Kidney (tissue), 14 donors: ENCODE measurements around the gene EEIG2. TPM values are rescaled to one million over a fixed set of nuclear protein-coding genes. Genes with fewer than 3 reads are reported as not detected.

Source experiments
- DNase-seq, 5 donors: peaks; one replicate each; pipeline ENCODE4 v3.0.0-alpha.2; 2013 to 2020
- FAIRE-seq: peaks from 2 replicates; lab custom pipeline; 2012; peaks lifted over from hg19 to GRCh38; lab: Jason Lieb, UNC
- H3K27ac ChIP-seq, 2 donors: one replicate each; pipeline ENCODE4 v1.7.0; 2013; ENCODE audit warnings: low read depth in 2 of 2, low read length in 2 of 2, inconsistent platforms in 1 of 2
- H3K27me3 ChIP-seq: one replicate; pipeline ENCODE4 v1.7.1; 2013; ENCODE audit warnings: low read length, inconsistent platforms; ENCODE audit not compliant: control insufficient read depth, insufficient read depth
- H3K36me3 ChIP-seq, 3 donors: one replicate each; pipeline versions ENCODE4 v1.7.0 to v1.7.1; 2013; ENCODE audit warnings: low read length in 3 of 3, control low read depth in 1 of 3, inconsistent platforms in 1 of 3; ENCODE audit not compliant: insufficient read depth in 3 of 3, control insufficient read depth in 2 of 3
- H3K4me1 ChIP-seq, 3 donors: one replicate each; pipeline versions ENCODE4 v1.7.0 to v1.7.1; 2013; ENCODE audit warnings: low read length in 3 of 3, inconsistent platforms in 1 of 3, low read depth in 1 of 3; ENCODE audit not compliant: control insufficient read depth in 2 of 3, insufficient read depth in 2 of 3
- H3K4me3 ChIP-seq, 3 donors: one replicate each; pipeline versions ENCODE4 v1.7.0 to v1.8.1; 2013; ENCODE audit warnings: low read length in 3 of 3, control low read depth in 1 of 3, inconsistent platforms in 1 of 3
- H3K9ac ChIP-seq, 3 donors: one replicate each; pipeline versions ENCODE4 v1.7.0 to v1.7.1; 2013; ENCODE audit warnings: low read length in 3 of 3, control low read depth in 1 of 3, inconsistent platforms in 1 of 3
- H3K9me3 ChIP-seq, 3 donors: one replicate each; pipeline versions ENCODE4 v1.7.0 to v1.7.1; 2013; ENCODE audit warnings: low read length in 3 of 3, control low read depth in 1 of 3, inconsistent platforms in 1 of 3; ENCODE audit not compliant: control insufficient read depth in 2 of 3, insufficient read depth in 1 of 3
- CTCF ChIP-seq: IDR thresholded peaks from 3 replicates; pipeline ENCODE4 v1.5.1; 2012; ENCODE audit warnings: mild to moderate bottlenecking, moderate library complexity, borderline replicate concordance; ENCODE audit not compliant: insufficient read depth; ENCODE audit errors: extremely low read depth
- intact Hi-C: fragments of 100-400 bp; cut with DNase I; formaldehyde crosslinking; loops from one replicate; pipeline ENCODE4 v1.11.1; 2022
- polyA plus RNA-seq: library from polyadenylated mRNA; stranded (reverse); fragments of 350-450 nt; fragmentation: Illumina TruSeq; extraction: RNeasy Lipid Tissue Mini Kit (QIAGEN cat#74804); gene quantifications from one replicate; pipeline ENCODE4 v1.2.3, GENCODE V29; 2014; ENCODE audit warnings: low read depth, low replicate concordance; ENCODE audit not compliant: insufficient read depth
- total RNA-seq: library from RNA; stranded (reverse); fragmentation: NEBNext Ultra II Directional; extraction: Animal tissue kit (Norgen Biotek cat#: 25700); gene quantifications from one replicate; pipeline ENCODE4 v1.2.1, GENCODE V29; 2021
- donor health status: control.
- donor health status: control.
- donor health status: control.
- donor health status: control.
- donor health status: control.
- donor health status: DM: yes; HTN: yes; CAD: no.
- donor health status: Normal renal cell carcinoma (clear cell type).

EEIG2 gene
- total and polyA plus RNA-seq, 2 donors from 2014 or later: 1.7 to 8.3 TPM

GRCh38 chr1:108563808-108564207 lies 3.9 kb downstream of the EEIG2 start:
- FAIRE-seq (no peak), DNase-seq (no peak)
- H3K4me1 ChIP-seq: peaks cover 0 to 4% (median 4%) of the 10 kb centered on the region in 3 donors
- H3K9me3 ChIP-seq: no peaks in the 10 kb centered on the region
- H3K4me3 ChIP-seq: no peak overlapping the region
- no peaks in the 10 kb centered on the region for H3K27me3 ChIP-seq
- no peaks in the 10 kb centered on the region for H3K36me3 ChIP-seq
- H3K9ac ChIP-seq: no peak overlapping the region
- H3K27ac ChIP-seq: no peak overlapping the region
- intact Hi-C loops: no loop called here
- no peak for TF ChIP-seq CTCF

- Histone ChIP-seq H3K4me1 (peaks cover 0 to 4% (median 4%) of the 10 kb centered on the region in 3 donors), H3K36me3 (no peaks in the 10 kb centered on the region), H3K4me3 (no peak overlapping the region), H3K27me3 (no peaks in the 10 kb centered on the region), H3K9ac (no peak overlapping the region), H3K27ac (no peak overlapping the region), H3K9me3 (no peaks in the 10 kb centered on the region)
- no peak for FAIRE-seq
- no peak for TF ChIP-seq CTCF
- no peak for DNase-seq
- intact Hi-C loops: no loop called here
Measured at GRCh38 chr1:108565081-108565480, 5.2 kb downstream of the EEIG2 start.

GRCh38 chr1:108565512-108565911 lies 5.6 kb downstream of the EEIG2 start:
- H3K9me3 ChIP-seq: no peaks in the 10 kb centered on the region

More at GRCh38 chr1:108565512-108565911, 5.6 kb downstream of the EEIG2 start:
- H3K9ac ChIP-seq: no peak overlapping the region
- H3K27me3 ChIP-seq: no peaks in the 10 kb centered on the region
- no peaks in the 10 kb centered on the region for H3K36me3 ChIP-seq
- H3K4me3 ChIP-seq: no peak overlapping the region
- H3K27ac ChIP-seq: no peak overlapping the region
- FAIRE-seq (no peak), DNase-seq (no peak)
- no peak for TF ChIP-seq CTCF
- intact Hi-C loops: no loop called here
- peaks cover 0 to 4% (median 4%) of the 10 kb centered on the region in 3 donors for H3K4me1 ChIP-seq
